SK-N-SH treated with all-trans-retinoic acid at 6 μM for 48 hours (cell line): Measurements from ENCODE around the gene LY6G6C.

Experiments
- BACH2 ChIP-seq: fragments of 250-450 bp; sonication (Bioruptor Pico); IDR thresholded peaks from 2 replicates; pipeline ENCODE4 v1.9.0; 2021; ENCODE audit warnings: mild to moderate bottlenecking, borderline replicate concordance
- CSDC2 ChIP-seq: fragments of 250-450 bp; sonication (Bioruptor Pico); IDR thresholded peaks from 2 replicates; pipeline ENCODE4 v1.5.0; 2020; ENCODE audit warnings: mild to moderate bottlenecking, moderate library complexity
- GLIS3 ChIP-seq: fragments of 250-450 bp; sonication (Bioruptor Pico); IDR thresholded peaks from 2 replicates; pipeline ENCODE4 v1.5.0; 2020; ENCODE audit warnings: mild to moderate bottlenecking, moderate library complexity
- TSHZ2 ChIP-seq: fragments of 250-450 bp; sonication (Bioruptor Pico); IDR thresholded peaks from 2 replicates; pipeline ENCODE4 v1.5.0; 2020; ENCODE audit warnings: mild to moderate bottlenecking, moderate library complexity
- ZFP3 ChIP-seq: fragments of 250-450 bp; sonication (Bioruptor Pico); IDR thresholded peaks from 2 replicates; pipeline ENCODE4 v1.5.0; 2020; ENCODE audit warnings: mild to moderate bottlenecking, moderate library complexity
- ZFP30 ChIP-seq: fragments of 450-650 bp; formaldehyde crosslinking; IDR thresholded peaks from 2 replicates; pipeline ENCODE4 v1.5.0; 2022; ENCODE audit warnings: mild to moderate bottlenecking, moderate library complexity
- TF ChIP-seq, protein P1 (sequence below): fragments of 250-450 bp; sonication (Bioruptor Pico); IDR thresholded peaks from 2 replicates; pipeline ENCODE4 v1.8.0; 2020; ENCODE audit warnings: mild to moderate bottlenecking, moderate library complexity, borderline replicate concordance

DNA sequence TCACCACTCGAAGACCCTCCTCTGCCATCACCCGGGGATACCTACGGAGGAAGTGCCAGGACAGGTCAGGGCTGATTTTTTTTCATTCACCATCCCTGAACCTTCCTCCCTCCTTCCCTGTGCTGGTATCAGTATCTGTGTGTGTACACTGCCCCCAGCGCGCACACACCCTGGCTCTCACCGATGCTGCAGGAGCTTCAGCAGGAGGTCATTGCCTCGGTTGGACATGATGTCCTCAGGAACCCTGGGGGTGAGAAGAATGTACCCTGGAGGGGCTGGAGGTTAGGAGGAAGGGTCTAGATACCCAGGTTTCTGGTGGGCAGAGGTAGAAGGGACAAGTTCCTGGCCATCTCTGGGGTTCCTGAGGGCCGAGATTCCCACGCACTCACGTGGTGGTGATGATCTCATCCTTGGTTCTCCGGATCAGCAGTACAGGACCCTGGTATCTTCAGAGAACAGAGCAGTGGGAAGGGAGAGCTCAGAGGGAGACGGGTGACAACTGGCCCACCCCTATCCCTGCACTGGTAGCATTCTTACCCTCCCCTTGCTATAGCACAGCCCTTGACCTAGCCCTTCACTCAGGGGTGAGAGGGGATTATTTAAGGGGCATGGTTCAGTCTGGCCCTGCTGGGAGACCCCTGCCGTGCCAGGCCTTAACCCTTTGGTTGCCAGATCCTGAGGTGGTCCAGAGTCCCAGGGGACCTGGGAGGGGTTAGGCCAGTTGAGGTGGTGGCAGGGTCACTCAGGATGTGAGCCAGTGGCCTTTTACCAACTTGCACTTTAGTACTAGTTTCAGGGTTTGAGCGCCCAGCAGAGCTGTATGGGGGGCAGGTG is 33.5 kb downstream of the LY6G6C start:
- TF ChIP-seq ZFP3 (CRISPR knock-in tag) (no peak), ZFP30 (CRISPR knock-in tag) (no peak), BACH2 (CRISPR knock-in tag) (no peak), GLIS3 (CRISPR knock-in tag) (no peak), CSDC2 (no peak), TSHZ2 (no peak)
- TF ChIP-seq, protein P1, sequence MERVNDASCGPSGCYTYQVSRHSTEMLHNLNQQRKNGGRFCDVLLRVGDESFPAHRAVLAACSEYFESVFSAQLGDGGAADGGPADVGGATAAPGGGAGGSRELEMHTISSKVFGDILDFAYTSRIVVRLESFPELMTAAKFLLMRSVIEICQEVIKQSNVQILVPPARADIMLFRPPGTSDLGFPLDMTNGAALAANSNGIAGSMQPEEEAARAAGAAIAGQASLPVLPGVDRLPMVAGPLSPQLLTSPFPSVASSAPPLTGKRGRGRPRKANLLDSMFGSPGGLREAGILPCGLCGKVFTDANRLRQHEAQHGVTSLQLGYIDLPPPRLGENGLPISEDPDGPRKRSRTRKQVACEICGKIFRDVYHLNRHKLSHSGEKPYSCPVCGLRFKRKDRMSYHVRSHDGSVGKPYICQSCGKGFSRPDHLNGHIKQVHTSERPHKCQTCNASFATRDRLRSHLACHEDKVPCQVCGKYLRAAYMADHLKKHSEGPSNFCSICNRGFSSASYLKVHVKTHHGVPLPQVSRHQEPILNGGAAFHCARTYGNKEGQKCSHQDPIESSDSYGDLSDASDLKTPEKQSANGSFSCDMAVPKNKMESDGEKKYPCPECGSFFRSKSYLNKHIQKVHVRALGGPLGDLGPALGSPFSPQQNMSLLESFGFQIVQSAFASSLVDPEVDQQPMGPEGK (CRISPR knock-in tag), result no peak
